Neuronal stem cell (in vitro differentiated cells): ENCODE data around the gene PLXND1.

Experiments used
- DNase-seq: peaks from one replicate; pipeline ENCODE4 v3.0.0-alpha.2; 2013; ENCODE audit warnings: low spot score
- H2AFZ ChIP-seq: one replicate; pipeline ENCODE4 v1.6.1; 2013; ENCODE audit warnings: mild to moderate bottlenecking, low read length, inconsistent platforms
- H2AK5ac ChIP-seq: 2 replicates; pipeline ENCODE4 v1.6.1; 2013; ENCODE audit warnings: low read depth, mild to moderate bottlenecking, inconsistent platforms, low read length, moderate library complexity, mixed read lengths
- H2BK120ac ChIP-seq: 2 replicates; pipeline ENCODE4 v1.6.1; 2013; ENCODE audit warnings: low read depth, mild to moderate bottlenecking, inconsistent platforms, low read length, moderate library complexity, mixed read lengths
- H2BK12ac ChIP-seq: one replicate; pipeline ENCODE4 v1.6.1; 2013; ENCODE audit warnings: low read length, inconsistent platforms
- H2BK15ac ChIP-seq: 2 replicates; pipeline ENCODE4 v1.6.1; 2013; ENCODE audit warnings: mild to moderate bottlenecking, low read length, inconsistent platforms, mixed read lengths
- H2BK5ac ChIP-seq: one replicate; pipeline ENCODE4 v1.6.1; 2013; ENCODE audit warnings: inconsistent platforms, mild to moderate bottlenecking, low read length, moderate library complexity
- H3K14ac ChIP-seq: one replicate; pipeline ENCODE4 v1.6.1; 2013; ENCODE audit warnings: low read length, inconsistent platforms
- H3K18ac ChIP-seq: 2 replicates; pipeline ENCODE4 v1.6.1; 2013; ENCODE audit warnings: low read length, inconsistent platforms
- H3K23ac ChIP-seq: 2 replicates; pipeline ENCODE4 v1.6.1; 2013; ENCODE audit warnings: low read depth, mild to moderate bottlenecking, mixed read lengths, low read length, inconsistent platforms; ENCODE audit not compliant: poor library complexity
- H3K27ac ChIP-seq: replicated peaks from 3 replicates; pipeline ENCODE4 v1.5.1; 2013; ENCODE audit warnings: low read length, inconsistent platforms
- H3K27me3 ChIP-seq, 3 experiments: 2 replicates each; pipeline ENCODE4 v1.6.1; 2013; ENCODE audit warnings: low read length in 3 of 3, mild to moderate bottlenecking in 2 of 3, inconsistent platforms in 1 of 3, low read depth in 1 of 3, mixed read lengths in 1 of 3, moderate library complexity in 1 of 3; ENCODE audit not compliant: control insufficient read depth in 3 of 3, insufficient read depth in 3 of 3
- H3K36me3 ChIP-seq, 2 donors: replicated peaks in 1 of 2; 2 replicates each; pipeline ENCODE4 v1.6.1; 2013; ENCODE audit warnings: low read length in 2 of 2; ENCODE audit not compliant: control insufficient read depth in 2 of 2, insufficient read depth in 2 of 2
- H3K4ac ChIP-seq: 2 replicates; pipeline ENCODE4 v1.6.1; 2013; ENCODE audit warnings: inconsistent platforms, mild to moderate bottlenecking, low read length, moderate library complexity
- H3K4me1 ChIP-seq, 2 donors: 1 replicate in 1 of 2; 2 replicates in 1 of 2; pipeline ENCODE4 v1.6.1; 2013; ENCODE audit warnings: low read length in 2 of 2, low read depth in 1 of 2; ENCODE audit not compliant: control insufficient read depth in 2 of 2, insufficient read depth in 1 of 2
- H3K4me2 ChIP-seq: one replicate; pipeline ENCODE4 v1.6.1; 2013; ENCODE audit warnings: mild to moderate bottlenecking, low read length, inconsistent platforms; ENCODE audit not compliant: insufficient read depth, poor library complexity, severe bottlenecking
- H3K4me3 ChIP-seq, 2 donors: 2 replicates each; pipeline ENCODE4 v1.5.1; 2013; ENCODE audit warnings: low read length in 2 of 2, mild to moderate bottlenecking in 2 of 2, inconsistent platforms in 1 of 2, moderate library complexity in 1 of 2
- H3K79me1 ChIP-seq: one replicate; pipeline ENCODE4 v1.6.1; 2013; ENCODE audit warnings: low read depth, mild to moderate bottlenecking, inconsistent platforms, low read length, moderate library complexity
- H3K9ac ChIP-seq: one replicate; pipeline ENCODE4 v1.6.1; 2013; ENCODE audit warnings: mild to moderate bottlenecking, low read depth, low read length, inconsistent platforms; ENCODE audit not compliant: poor library complexity
- H3K9me3 ChIP-seq, 2 donors: replicated peaks in 1 of 2; 2 replicates each; pipeline versions ENCODE3 to v1.6.1; 2013; ENCODE audit warnings: low read length in 2 of 2, mild to moderate bottlenecking in 2 of 2, inconsistent platforms in 1 of 2, low read depth in 1 of 2, mixed read lengths in 1 of 2, moderate library complexity in 1 of 2; ENCODE audit not compliant: control insufficient read depth in 2 of 2, insufficient read depth in 1 of 2
- H4K8ac ChIP-seq: one replicate; pipeline ENCODE4 v1.6.1; 2013; ENCODE audit warnings: low read depth, mild to moderate bottlenecking, inconsistent platforms, low read length, moderate library complexity
- H4K91ac ChIP-seq: one replicate; pipeline ENCODE4 v1.6.1; 2013; ENCODE audit warnings: low read length, low read depth, mild to moderate bottlenecking, inconsistent platforms; ENCODE audit not compliant: poor library complexity
- WGBS, 2 donors: extraction: QIAGEN DNeasy Blood & Tissue Kit; methylation state at CpG; one replicate each; pipeline ENCODE4 v1.1.7; 2013; ENCODE audit warnings: missing lambda C conversion rate in 2 of 2, mixed read lengths in 1 of 2; ENCODE audit not compliant: insufficient read length in 2 of 2, insufficient replicate concordance in 1 of 2; ENCODE audit errors: extremely low coverage in 2 of 2; 5-methylcytosine and 5-hydroxymethylcytosine counted together

Gene PLXND1

DNA sequence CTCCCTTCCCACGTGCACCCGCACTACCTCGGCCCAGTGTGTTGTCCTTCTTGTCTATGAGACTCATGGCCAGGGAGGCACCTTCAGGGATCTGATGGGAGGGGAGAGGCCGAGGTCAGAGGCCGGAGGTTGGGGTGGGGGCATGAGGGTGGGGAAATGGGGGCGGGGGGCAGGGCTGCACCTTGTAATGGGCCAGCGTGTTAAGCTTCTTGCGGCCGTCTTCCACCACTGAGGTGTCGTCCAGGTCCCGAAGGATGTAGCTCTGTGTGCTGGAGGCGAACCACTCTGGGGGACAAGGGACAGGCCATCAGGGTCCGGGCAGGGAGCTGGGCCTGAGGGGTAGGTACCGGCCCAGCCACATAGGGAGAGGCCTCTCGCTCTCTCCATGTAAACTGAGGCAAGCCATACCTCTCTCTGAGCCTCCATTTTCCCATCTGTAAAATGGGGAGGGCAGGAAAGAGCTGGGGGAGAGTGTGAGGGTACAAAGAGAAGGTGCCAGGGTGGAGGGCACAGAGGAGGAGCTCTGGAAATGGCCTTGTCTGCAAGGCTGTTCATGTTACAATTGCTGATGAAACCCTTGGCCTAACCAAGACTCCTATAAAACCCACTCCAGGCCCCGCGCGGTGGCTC is 44.7 kb downstream of the PLXND1 start:
- no CpG with 5 or more reads among the region's 18 CpGs for WGBS, 2 donors
- Histone ChIP-seq H3K4ac (no peak overlapping the region), H2BK120ac (no peak overlapping the region), H2AK5ac (no peak overlapping the region), H3K79me1 (no peaks in the 10 kb centered on the region), H4K91ac (no peak overlapping the region), H3K27me3 (no peaks in the 10 kb centered on the region), H3K14ac (no peak overlapping the region), H3K4me1 (peaks cover 10 to 30% of the 10 kb centered on the region in 2 donors), H2BK15ac (peak overlapping the region; percentile 11), H3K23ac (peak overlapping the region; percentile 47), H3K4me2 (no peak overlapping the region), H3K18ac (peak overlapping the region; percentile 50), H3K27ac (no peak overlapping the region), H2AFZ (no peak overlapping the region), H3K9ac (no peak overlapping the region), H4K8ac (no peak overlapping the region), H3K36me3 (peaks cover 0 to 69% of the 10 kb centered on the region in 2 donors), H2BK12ac (no peak overlapping the region), H2BK5ac (no peak overlapping the region), H3K9me3 (no peaks in the 10 kb centered on the region), H3K4me3 (no peak overlapping the region)
- no peak for DNase-seq

DNA sequence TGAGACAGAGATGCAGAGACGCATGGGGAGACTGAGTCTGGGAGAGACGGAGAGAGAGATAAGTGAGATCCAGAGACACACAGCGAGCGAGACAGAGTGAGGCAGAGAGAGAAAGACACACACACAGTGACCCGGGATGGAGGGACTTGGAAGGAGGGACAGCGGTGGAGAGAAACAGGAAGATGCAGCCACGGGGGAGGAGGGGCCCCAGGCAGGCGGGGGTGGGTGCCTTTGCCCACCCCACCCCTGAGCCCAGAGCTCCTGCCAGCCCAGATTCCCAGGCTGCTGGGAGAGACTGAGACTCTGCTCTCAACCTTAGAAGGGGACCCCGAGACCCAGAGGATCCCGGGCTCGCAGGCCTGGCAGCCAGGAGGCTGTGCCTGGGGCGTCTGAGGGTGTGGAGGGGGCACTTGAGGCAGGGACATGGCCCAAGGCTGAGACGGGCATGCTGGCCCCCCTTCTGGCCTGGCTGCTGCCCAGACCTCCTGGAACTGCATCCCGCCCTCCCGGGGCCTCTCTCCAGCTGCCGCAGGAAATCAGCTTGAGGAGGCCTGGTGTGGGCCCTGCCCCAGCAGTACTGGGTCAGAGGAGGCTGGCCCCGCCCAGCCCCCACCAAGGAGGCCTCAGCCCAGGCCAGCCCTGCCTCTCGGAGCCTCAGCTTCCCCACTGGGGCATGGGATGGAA is 45.4 kb downstream of the PLXND1 start:
- DNase-seq: no peak
- WGBS, 2 donors: no CpG with 5 or more reads among the region's 18 CpGs

DNA sequence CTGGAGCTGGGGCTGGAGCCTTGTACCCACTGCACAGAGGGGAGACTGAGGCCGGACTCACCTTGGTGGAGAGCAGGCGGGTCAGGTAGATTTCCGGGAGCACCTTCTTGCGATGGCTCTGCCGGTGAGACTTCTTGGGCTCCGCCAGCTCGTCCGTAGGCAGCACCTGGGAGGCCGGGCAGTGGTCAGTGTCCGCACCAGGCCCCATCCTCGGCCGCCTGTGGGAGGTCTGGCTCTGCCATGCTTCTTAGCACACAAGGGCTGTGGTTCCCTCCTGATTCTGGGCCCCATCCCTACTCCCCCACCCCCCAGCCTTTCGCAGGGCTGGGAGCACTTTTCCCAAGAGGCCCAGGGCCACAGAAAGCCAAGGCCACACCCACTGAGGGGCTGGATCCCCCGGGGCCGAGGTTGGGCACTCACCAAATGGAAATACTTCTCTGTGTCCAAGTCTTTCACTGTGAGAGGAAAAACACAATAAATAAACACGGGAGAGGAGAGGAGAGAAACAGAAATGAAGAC is 46.1 kb downstream of the PLXND1 start:
- Histone ChIP-seq H3K27me3 (no peaks in the 10 kb centered on the region), H3K18ac (peak overlapping the region; percentile 9), H3K4me1 (peaks cover 10 to 30% of the 10 kb centered on the region in 2 donors), H2BK15ac (peak overlapping the region; percentile 70), H2BK12ac (no peak overlapping the region), H4K91ac (no peak overlapping the region), H3K23ac (no peak overlapping the region), H4K8ac (no peak overlapping the region), H3K4me2 (no peak overlapping the region), H3K4ac (no peak overlapping the region), H3K4me3 (no peak overlapping the region), H3K36me3 (peaks cover 0 to 75% of the 10 kb centered on the region in 2 donors), H3K79me1 (no peaks in the 10 kb centered on the region), H3K14ac (no peak overlapping the region), H3K9ac (no peak overlapping the region), H3K27ac (no peak overlapping the region), H2AFZ (peak overlapping the region; percentile 1), H2BK120ac (no peak overlapping the region), H2BK5ac (peak overlapping the region; percentile 26), H3K9me3 (no peaks in the 10 kb centered on the region), H2AK5ac (no peak overlapping the region)
- no peak for DNase-seq
- no CpG with 5 or more reads among the region's 16 CpGs for WGBS, 2 donors

More for the DNA sequence above, 45.4 kb downstream of the PLXND1 start:
- H3K4me1 ChIP-seq: peaks cover 10 to 30% of the 10 kb centered on the region in 2 donors
- peaks cover 0 to 75% of the 10 kb centered on the region in 2 donors for H3K36me3 ChIP-seq
- no peak overlapping the region for H3K9ac ChIP-seq
- H3K27me3 ChIP-seq: no peaks in the 10 kb centered on the region
- no peak overlapping the region for H4K91ac ChIP-seq
- no peak overlapping the region for H3K4ac ChIP-seq
- no peaks in the 10 kb centered on the region for H3K79me1 ChIP-seq
- H3K23ac ChIP-seq: peak overlapping the region; percentile 10
- H2AFZ ChIP-seq: peak overlapping the region; percentile 1
- peak overlapping the region; percentile 84 for H3K18ac ChIP-seq
- H2BK5ac ChIP-seq: no peak overlapping the region
- no peaks in the 10 kb centered on the region for H3K9me3 ChIP-seq
- no peak overlapping the region for H3K4me2 ChIP-seq
- H4K8ac ChIP-seq: no peak overlapping the region
- H3K14ac ChIP-seq: no peak overlapping the region
- peak overlapping the region; percentile 70 for H2BK15ac ChIP-seq
- H2AK5ac ChIP-seq: peak overlapping the region; percentile 47
- no peak overlapping the region for H3K27ac ChIP-seq
- H2BK120ac ChIP-seq: peak overlapping the region; percentile 21
- no peak overlapping the region for H3K4me3 ChIP-seq
- H2BK12ac ChIP-seq: no peak overlapping the region

DNA sequence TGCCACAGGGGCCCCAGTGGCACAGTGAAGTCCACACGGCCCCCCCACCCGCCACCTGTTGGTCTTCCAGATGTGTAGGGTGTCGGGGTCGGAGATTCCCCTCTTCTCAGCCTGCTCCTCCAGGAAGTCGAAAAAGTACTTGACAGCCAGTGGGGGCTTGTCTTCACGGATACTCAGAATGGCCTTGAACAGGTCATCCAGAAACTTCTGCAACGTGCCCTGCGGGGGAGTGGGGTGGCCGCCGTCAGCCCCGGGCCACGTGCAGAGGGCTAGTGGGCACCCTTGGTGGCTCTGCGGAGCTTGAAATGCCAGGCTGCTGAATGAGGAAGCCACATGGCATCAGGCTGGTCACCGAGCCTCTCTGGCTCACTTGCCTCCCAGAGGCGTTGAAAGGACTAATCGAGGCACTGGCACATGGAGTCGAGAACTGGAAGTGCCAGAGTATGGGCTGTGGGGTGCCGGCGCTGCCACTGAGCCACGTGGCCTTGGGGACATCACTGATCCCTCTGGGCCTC is 46.9 kb downstream of the PLXND1 start:
- Histone ChIP-seq H3K9ac (no peak overlapping the region), H3K4me3 (no peak overlapping the region), H2BK15ac (peak overlapping the region; percentile 20), H3K23ac (no peak overlapping the region), H3K36me3 (peaks cover 0 to 68% of the 10 kb centered on the region in 2 donors), H3K18ac (no peak overlapping the region), H3K4me2 (no peak overlapping the region), H3K9me3 (no peaks in the 10 kb centered on the region), H3K14ac (no peak overlapping the region), H3K27me3 (no peaks in the 10 kb centered on the region), H2AK5ac (peak overlapping the region; percentile 35), H4K91ac (no peak overlapping the region), H2BK12ac (no peak overlapping the region), H3K4ac (no peak overlapping the region), H3K27ac (no peak overlapping the region), H2AFZ (no peak overlapping the region), H2BK5ac (peak overlapping the region; percentile 26), H3K79me1 (no peaks in the 10 kb centered on the region), H2BK120ac (no peak overlapping the region), H4K8ac (no peak overlapping the region), H3K4me1 (peaks cover 10 to 35% of the 10 kb centered on the region in 2 donors)
- no CpG with 5 or more reads among the region's 20 CpGs for WGBS, 2 donors
- DNase-seq: no peak
